HG03378 (cell line): ENCODE results near the gene KCTD17.

ENCODE experiments used
- ATAC-seq: cut with Tn5 transposase; IDR thresholded peaks from one replicate; pipeline ENCODE4 v1.9.1; 2021; ENCODE audit warnings: mild to moderate bottlenecking, moderate library complexity; ENCODE audit not compliant: unreplicated experiment

The KCTD17 gene

GRCh38 chr22:37051391-37052385, at the start of gene KCTD17:
Gene KCTD17 (plus strand): TSS chr22:37051742. CDS start chr22:37051761, 19 bp downstream.
- ATAC-seq: no peak

GRCh38 chr22:37001826-37002225, 49.7 kb upstream of the KCTD17 start:
- no peak for ATAC-seq

DNA sequence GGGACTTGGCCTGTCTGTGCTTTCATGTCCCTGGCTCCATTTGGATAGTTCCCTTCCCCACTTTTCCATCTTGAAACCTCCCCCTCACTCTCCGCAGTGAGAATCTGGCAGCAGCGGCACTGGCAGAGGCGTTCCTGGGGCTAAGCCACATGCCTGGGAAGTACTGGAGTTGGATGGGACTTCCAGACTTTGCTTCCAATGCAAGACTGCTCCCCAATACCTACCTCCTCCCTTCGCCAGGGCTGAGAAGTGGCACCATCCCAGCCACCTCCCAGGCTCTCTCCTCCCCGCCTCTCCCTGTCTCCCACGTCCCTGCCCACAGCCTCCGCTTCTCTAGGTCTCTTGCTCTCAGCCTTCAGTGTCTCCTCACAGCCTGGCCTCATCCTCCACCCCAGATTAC, 48.9 kb upstream of the KCTD17 start:
- ATAC-seq: no peak

- no peak for ATAC-seq
Observed at GRCh38 chr22:37007651-37008050, 43.9 kb upstream of the KCTD17 start.

- ATAC-seq: no peak
Observed at GRCh38 chr22:37008365-37008764, 43.2 kb upstream of the KCTD17 start.

- no peak for ATAC-seq
Observed at GRCh38 chr22:37009490-37009889, 42.1 kb upstream of the KCTD17 start.

DNA sequence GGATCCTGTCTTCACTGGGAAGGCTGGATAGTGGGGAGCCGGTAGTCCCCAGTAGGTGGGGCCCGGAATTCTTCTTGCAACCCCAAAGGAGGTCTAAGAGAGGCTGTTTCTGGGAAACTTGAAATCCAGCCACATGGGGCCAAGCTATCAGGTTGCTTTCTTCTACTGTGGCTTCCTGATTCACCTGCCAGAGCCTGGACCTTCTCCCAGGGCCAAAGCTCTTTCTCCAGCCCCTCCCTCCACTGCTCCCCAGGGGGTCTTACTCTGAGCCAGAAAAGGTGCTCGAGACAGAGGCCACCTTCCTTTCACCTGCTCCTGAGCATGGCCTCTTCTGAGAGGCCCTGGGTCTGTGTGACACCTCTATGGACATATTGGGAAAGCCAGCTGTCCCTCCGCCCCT, 41.4 kb upstream of the KCTD17 start:
- ATAC-seq: no peak

GRCh38 chr22:37010976-37011375, 40.6 kb upstream of the KCTD17 start:
- no peak for ATAC-seq

GRCh38 chr22:37011472-37011871, 40.1 kb upstream of the KCTD17 start:
- ATAC-seq: no peak

GRCh38 chr22:37012262-37012904, 39.2 kb upstream of the KCTD17 start:
- no peak for ATAC-seq

DNA sequence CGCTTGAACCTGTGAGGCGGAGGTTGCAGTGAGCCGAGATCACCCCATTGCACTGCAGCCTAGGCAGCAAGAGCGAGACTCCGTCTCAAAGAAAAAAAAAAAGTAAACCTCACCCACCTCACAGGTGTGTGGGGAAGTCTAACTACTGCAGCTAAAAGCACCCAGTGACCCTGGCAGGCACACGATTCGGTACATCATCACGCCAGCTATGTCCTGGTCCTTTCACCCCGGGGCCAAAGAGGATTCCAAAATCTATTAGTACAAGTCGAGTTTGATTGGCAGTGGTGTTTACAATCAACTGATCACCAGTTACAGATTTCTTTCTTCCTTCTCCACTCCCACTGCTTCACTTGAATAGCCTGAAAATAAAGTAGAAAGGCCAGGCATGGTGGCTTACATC, 38.6 kb upstream of the KCTD17 start:
- ATAC-seq: no peak

- no peak for ATAC-seq
Observed at GRCh38 chr22:37014415-37014806, 37.1 kb upstream of the KCTD17 start.

- ATAC-seq: no peak
Observed at GRCh38 chr22:37014835-37015586, 36.5 kb upstream of the KCTD17 start.

DNA sequence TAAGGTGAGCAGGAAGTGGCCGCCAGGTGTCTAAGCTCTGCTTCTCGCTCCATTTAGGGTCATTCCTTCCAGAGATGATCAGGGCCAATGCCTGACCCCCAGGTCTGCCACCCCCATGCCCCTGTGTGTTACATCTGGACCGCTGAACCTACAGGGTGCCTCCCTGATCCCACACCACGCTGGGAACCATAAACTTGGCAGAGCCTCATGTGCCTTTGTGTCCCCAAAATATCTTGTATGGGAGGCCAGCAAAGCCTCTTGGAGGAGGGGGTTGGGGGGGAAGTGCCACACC, 36.0 kb upstream of the KCTD17 start:
- no peak for ATAC-seq

DNA sequence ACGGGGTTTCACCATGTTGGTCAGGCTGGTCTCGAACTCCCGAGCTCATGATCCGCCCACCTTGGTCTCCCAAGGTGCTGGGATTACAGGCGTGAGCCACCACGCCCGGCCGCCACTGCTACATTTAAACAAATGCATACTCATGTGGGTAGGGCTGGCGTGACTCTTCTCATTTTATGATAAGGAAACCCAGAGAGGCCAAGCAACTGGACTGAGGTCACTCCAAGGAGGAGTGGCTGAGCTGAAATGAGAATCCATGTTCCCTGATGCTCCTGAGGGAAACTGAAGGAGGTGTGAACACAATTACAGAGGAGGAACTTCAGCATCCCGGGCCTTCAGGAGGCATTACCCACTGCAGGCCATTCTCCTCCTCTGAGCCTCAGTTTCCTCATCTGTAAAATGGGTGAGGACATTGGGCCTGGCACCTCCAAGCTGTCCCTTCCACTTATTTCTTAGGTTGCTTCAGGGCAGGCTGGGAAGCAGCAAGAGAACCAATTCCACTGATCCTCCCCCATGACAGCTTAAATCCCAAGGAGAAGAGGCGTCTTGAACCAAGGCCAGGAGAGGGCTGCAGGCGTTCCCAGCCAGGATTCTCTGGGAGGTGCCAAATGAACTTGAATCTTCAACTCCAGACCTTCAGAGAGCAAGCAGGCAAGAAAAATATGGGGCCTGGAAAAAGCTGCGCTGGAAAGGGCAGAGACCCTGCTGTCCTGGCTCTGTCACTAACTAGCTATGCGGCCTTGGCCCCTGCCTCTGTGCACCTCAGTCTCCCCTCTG, 35.2 kb upstream of the KCTD17 start:
- ATAC-seq: no peak

DNA sequence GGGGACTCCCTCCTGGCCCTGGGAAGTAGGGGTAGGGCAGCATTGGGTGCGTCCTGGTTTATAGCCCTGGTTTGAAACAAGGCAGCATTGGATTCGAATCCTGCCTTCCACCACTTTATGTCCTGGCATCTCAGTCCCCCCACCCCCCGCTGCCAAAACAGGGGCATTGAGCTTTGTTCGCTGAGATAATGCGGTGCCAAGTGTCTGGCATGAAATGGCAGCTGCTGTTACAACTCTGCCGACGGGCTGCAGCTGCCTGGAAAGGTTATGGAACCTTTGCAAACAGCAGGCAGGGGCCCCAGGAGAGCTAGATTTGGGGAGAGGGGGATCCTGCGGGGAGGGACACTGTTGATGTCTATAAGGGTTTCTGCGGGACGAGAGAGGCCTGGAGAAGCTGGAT, 34.2 kb upstream of the KCTD17 start:
- ATAC-seq: no peak

DNA sequence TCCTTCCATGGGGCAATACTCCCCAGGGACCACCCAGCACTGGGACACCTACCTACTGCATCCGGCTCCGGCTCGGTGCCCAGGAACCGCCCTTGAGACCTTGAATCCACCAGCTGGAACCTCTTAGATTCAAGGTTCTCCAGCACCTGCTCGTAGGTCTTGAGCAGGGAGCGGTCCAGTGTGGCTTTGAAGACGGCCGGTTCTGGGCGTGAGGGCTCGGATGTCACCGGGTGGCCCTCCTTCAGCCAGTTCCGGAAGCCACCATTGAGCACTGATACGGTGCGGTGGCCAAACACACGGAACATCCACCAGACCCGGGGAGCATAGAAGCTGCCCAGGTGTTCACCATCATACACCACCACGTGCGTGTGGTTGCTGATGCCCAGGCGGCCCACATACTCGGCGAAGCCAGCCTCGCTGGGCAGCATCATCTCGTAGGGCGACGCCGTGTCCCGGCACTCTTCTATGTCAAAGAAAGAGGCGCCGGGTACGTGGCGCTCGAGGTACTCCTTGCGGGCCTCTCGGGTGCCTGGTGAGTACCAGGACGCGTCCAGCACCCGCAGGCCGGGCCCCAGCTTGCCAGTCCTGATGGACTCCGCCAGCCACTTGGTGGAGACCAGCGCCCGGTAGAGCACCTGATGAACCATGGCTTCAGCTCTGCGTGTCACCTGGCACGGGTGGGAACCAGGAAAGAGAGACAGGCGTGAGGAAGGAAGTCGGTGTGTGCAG, 33.3 kb upstream of the KCTD17 start:
- no peak for ATAC-seq

DNA sequence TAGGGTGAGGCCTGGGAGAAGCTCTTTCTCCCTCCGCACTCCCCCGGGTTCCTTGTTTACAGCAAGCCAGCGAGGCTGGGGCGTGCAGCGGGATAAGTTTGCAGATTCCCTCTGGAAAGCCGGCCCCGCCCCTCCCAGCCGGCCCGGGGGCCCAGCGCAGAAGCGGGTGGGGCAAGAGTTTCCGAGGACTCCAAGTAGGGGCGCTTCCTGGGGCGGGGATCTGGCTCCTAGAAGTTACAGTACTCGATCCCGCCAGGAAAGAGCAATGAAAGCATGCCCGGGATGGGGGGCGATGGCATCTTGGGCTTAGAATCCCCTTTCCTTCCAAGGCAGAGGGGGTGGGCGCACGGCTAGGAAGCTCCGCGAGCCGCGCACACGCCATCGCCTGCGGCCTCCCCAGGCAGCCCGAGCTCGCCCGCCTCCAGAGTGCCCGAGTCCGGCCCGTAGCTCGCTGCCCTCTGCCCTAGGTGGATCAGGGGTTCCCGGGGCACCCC, 32.7 kb upstream of the KCTD17 start:
- no peak for ATAC-seq

- no peak for ATAC-seq
Observed at GRCh38 chr22:37019309-37020191, 32.0 kb upstream of the KCTD17 start, which contains the start of the genes MPST and TST. Gene MPST (plus strand): TSS chr22:37019742. CDS start chr22:37019837, 95 bp downstream. Gene TST (minus strand): TSS chr22:37019447. CDS start chr22:37018732, 715 bp downstream.
